Retinal pigment epithelial cell (primary cell): ENCODE results near the gene PDCD1.
"Not testable (repeated sequence)": the region's sequence is repeated elsewhere in the genome, so short reads cannot be mapped to it uniquely, and the experiment has no call there.

ENCODE experiments used
- DNase-seq: peaks from one replicate; pipeline ENCODE4 v3.0.0-alpha.2; 2010; ENCODE audit warnings: low read depth
- H3K4me3 ChIP-seq: 2 replicates; pipeline ENCODE4 v1.5.1; 2011; ENCODE audit warnings: mild to moderate bottlenecking, low read length, control low read depth, moderate library complexity
- CTCF ChIP-seq: conservative IDR thresholded peaks from 2 replicates; pipeline ENCODE4 v1.5.1; 2011; ENCODE audit warnings: low read depth, low read length, control low read depth, inconsistent platforms

The PDCD1 gene

GRCh38 chr2:241858206-241859016 is at the start of gene PDCD1:
TSS of gene PDCD1 (minus strand) at chr2:241858894. CDS start at chr2:241858838, 56 bp downstream.
- no peak for DNase-seq
- TF ChIP-seq CTCF, result no peak
- no peak within 1 kb of the TSS for H3K4me3 ChIP-seq

- H3K4me3 ChIP-seq, DNase-seq: not testable (repeated sequence)
Measured at GRCh38 chr2:241907831-241908230, 49.1 kb upstream of the PDCD1 start.

- no peak for DNase-seq
- TF ChIP-seq CTCF, result no peak
Measured at GRCh38 chr2:241906826-241907570, 48.3 kb upstream of the PDCD1 start.

GRCh38 chr2:241906378-241906770 is 47.7 kb upstream of the PDCD1 start:
- not testable (repeated sequence) for DNase-seq

More at GRCh38 chr2:241906826-241907570, 48.3 kb upstream of the PDCD1 start:
- H3K4me3 ChIP-seq, result no peak overlapping the region

GRCh38 chr2:241905716-241906377 is 47.2 kb upstream of the PDCD1 start:
- no peak for TF ChIP-seq CTCF
- H3K4me3 ChIP-seq, result no peak overlapping the region
- DNase-seq, result no peak

More at GRCh38 chr2:241906378-241906770, 47.7 kb upstream of the PDCD1 start:
- H3K4me3 ChIP-seq, result not testable (repeated sequence)

- TF ChIP-seq CTCF, result no peak
- DNase-seq, result no peak
Measured at GRCh38 chr2:241904791-241905710, 46.4 kb upstream of the PDCD1 start.

GRCh38 chr2:241904011-241904718 is 45.5 kb upstream of the PDCD1 start:
- H3K4me3 ChIP-seq, result no peak overlapping the region
- TF ChIP-seq CTCF, result no peak
- no peak for DNase-seq

More at GRCh38 chr2:241904791-241905710, 46.4 kb upstream of the PDCD1 start:
- no peak overlapping the region for H3K4me3 ChIP-seq
